Muscle of arm (tissue), 12 donors: ENCODE data around the gene KRTAP5-6. TPM values are rescaled to one million over a fixed set of nuclear protein-coding genes. Genes with fewer than 3 reads are reported as not detected.
"Not testable (repeated sequence)": the region's sequence is repeated elsewhere in the genome, so short reads cannot be mapped to it uniquely, and the experiment has no call there.

Source experiments
- DNase-seq: peaks from one replicate; pipeline ENCODE4 v3.0.0-alpha.2; 2013
- polyA plus RNA-seq, 12 donors: library from polyadenylated mRNA; unstranded; fragments of 120-200 nt; gene quantifications; one replicate each; pipeline ENCODE4 v1.2.1, GENCODE V29; 2013; ENCODE audit not compliant: insufficient read length in 12 of 12

Gene KRTAP5-6
- polyA plus RNA-seq, 12 donors: 0.36 to 0.82 (median 0.46) TPM; not detected in 6

DNA sequence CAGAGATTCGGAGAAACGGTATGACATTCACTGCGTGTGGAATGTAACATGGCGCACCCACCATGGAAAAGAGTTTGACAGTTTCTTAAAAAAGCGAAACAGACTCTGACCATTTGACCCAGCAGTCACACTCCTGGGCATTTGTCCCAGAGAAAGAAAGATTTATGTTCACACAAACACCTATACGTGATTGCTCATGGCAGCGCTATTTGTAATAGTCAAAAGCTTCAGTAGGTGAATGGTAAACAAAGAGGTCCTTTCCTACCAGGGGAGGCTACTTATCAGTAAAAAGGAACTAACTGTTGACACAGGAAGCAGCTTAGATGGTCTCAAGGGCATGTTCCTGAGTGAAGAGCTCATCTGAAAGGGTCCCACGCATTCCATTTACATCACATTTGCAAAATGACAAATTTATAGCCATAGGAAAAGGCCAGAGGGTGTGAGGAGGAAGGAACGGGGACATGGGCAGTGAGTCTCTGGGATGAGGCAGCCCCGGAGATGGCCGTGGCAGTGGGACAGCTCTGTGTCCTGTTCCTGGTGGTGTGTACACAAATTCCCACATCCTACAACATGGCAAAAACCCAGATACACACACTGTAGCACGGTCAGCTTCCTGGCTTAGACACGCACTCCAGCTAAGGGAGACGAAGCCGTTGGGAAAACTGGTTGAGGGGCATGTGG lies 14.6 kb upstream of the KRTAP5-6 start:
- DNase-seq: no peak

DNA sequence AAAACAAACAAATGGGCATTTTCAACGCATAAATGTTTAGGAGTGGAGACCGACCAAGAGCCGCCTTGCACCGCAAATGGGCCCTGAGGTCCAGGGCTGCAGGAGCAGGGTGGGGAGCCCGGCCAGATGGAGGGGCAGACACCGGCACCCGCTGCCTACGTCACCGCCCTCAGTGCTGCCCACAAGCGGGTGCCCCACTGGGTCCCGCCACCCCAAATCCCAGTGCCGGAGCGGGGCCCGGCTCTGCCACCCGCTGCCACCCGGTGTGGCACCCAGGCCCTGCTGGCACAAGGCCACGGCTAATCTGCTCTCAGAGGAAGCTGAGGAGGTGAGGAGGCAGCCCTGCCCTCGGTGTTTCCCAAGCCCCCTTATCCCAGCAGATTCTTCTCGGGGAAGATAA lies 13.8 kb upstream of the KRTAP5-6 start:
- not testable (repeated sequence) for DNase-seq

DNA sequence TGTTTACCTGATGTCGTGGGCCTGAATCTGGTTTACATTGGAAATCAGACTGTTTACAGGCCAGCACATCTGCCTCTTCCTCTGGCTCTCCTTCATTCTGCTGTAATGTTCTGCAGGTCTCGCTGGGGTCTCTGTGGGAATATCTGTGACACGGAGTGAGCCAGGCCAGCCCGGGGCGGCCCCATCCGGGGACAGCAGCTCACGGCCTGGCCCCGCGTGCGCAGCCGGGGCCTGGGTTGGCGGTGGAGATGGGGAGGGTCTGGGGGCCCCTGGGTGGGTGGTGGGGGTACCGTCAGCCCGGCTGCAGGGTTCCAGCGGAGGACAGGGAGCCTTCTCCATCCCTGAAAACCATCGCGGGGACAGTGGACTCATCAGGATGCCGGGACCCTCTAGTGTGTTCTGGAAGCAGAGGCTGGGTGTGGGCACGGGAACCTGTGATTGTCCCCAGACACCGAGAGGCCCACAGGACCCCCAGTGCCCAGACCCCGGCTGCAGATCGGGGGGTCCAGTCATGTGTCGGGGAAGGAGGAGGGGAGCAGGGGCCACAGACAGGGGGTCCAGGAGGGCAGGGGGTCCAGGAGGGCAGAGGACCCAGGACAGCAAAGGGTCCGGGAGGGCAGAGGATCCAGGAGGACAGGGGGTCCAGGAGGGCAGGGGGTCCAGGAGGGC lies 13.0 kb upstream of the KRTAP5-6 start:
- not testable (repeated sequence) for DNase-seq

DNA sequence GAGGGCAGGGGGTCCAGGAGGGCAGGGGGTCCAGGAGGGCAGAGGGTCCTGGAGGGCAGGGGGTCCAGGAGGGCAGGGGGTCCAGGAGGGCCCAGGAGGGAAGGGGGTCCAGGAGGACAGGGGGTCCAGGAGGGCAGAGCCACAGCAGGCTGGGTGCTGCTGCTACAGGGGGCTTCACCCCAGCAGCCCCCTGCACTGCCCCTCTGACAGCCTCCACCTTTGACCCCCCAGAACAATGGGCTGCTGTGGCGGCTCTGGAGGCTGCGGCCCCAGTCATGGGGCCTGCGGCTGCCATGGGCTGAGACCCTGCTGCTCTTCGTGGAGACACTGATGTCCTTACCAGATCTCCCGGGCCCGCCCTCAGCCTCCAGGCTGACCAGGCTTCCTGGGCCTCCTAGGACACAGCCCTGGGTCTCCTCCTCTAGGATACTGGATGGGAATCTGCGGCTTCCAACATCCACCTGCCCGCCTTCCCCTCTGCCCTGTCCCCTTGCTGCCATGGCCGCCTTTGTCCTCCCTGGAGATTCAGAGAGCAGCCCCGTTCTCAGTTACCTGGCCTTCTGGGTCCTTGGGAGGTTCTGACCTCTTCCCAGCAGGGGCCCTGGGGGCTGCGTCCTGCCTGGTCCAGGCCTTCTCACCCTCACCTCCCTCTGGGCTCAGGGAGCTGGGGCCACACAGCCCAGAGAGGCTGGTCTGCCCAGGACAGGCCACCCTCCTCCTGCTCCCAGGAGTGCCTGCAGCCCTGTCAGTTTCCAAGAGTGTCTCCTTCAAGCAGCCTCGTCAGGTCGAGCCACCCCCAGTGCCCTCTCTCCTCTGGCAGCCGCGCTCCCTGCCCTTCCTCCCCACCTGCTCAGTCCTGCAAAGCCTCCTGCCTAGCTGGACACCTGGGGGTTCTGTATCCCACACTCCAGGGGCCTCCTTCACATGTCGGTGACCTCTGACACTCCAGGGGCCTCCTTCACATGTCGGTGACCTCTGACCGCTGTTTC lies 11.8 kb upstream of the KRTAP5-6 start:
- not testable (repeated sequence) for DNase-seq

DNA sequence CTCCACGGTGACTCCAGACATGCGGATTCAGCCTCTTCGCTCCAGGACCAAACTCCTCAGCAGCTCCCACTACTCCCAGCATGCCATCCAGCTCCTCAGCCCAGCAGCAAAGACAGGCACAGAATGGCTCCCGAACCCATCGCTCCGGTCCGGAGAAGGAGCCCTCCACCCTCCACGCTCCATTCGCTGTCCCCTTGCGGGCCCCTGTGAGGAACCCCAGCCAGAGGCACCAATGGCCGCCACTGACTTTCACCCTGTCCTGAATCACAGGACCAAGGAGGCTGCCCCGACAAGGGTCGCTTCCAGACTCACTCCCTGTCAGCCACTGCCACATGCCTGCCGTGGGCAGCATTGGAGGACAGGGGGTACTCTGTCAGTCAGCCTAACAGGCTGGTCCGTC lies 10.8 kb upstream of the KRTAP5-6 start:
- not testable (repeated sequence) for DNase-seq

DNA sequence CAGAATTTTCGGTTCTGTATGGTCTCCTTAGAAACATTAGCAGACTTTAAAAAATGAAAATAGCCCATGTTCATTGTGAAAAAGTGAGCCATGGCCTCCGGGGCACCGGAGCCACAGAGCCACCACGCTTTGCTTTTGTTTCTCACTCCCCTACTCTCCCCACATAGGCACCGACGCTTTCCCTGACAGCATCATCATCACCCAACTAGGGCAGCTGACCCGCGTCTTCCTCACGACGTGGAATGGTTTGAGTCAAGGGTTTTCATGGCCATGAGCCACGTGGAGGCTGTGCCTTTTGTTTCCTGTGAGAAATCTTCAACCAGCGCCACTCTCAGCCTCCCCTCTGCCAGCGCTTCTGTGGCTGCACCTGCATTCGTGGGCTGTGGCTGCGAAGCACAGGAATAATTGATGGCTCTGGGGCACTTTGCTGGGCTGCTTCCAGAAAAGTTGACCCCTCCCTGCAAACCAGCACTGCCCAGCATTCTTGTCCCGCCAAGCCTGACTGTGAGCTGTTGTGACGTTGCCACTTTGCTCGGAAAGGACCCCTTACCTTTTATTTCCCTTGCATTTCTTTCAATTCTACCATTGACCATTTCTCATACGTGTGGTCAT lies 8.6 kb upstream of the KRTAP5-6 start:
- DNase-seq: not testable (repeated sequence)

DNA sequence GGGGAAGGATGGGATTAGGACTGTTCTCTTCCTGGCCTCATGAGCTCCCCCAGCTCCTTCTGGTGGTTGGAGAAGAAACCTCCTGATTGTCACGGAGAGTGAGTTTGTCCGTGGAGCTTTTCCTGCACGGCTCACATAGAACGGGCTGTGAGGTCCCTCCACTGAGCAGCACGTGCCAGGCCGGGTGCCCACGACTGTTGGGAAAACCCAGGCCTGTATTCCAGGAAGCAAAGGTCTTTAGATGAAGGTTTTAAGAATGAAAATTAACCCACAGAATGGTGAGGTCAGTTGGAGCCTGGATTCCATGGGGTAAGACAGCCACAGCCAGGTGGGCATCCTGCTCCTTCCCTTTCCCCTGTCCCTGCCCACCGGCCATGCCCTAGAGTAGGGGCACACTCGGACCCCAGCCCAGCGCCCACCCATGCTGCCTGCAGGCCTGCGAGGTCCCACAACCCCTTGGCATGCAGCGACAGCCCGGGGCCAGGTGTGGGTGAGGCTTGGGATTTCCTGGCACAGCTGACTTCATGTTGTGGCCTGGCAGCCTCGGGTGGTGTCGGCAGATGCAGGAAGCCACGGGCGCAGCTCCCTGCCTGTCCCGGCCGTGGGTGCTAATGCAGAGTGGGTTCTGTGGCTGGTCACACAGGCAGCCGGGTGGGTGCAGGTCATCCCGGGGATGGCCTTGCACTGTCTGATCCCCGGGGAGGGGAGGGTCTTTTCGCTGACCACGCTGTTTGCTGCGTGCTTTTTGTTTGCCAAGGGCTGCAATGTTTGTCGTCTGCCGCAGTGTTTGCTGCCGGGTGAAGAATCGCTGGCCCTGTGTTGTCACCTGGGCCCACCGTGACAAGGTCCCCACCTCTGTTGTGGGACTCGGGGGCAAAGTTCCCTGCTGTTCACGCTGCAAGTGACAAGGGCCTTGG lies 7.5 kb upstream of the KRTAP5-6 start:
- DNase-seq: not testable (repeated sequence)

DNA sequence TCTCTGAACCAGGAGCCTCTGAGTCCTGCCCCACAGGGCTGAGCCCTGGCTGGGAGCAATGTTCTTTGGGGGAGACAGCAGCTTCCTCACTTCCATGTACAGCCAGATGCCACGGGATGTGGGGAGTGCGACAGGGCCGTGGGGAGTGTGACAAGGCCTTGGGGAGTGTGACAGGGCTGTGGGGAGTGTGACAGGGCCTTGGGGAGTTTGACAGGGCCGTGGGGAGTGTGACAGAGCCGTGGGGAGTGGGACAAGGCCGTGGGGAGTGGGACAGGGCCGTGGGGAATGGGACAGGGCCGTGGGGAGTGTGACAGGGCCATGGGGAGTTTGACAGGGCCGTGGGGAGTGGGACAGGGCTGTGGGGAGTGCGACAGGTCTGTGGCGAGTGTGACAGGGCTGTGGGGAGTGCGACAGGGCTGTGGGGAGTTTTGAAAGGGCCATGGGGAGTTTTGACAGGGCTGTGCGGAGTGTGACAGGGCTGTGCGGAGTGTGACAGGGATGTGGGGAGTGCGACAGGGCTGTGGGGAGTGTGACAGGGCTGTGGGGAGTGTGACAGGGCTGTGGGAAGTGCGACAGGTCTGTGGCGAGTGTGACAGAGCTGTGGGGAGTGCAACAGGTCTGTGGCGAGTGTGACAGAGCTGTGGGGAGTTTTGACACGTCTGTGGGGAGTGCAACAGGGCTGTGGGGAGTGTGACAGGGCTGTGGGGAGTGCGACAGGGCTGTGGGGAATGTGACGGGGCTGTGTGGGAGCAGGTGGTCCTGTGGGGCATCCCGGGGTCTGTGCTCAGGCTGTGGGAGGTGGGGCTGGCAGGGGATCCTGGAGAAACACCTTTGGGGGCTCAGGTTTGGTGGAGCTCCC lies 6.6 kb upstream of the KRTAP5-6 start:
- no peak for DNase-seq

DNA sequence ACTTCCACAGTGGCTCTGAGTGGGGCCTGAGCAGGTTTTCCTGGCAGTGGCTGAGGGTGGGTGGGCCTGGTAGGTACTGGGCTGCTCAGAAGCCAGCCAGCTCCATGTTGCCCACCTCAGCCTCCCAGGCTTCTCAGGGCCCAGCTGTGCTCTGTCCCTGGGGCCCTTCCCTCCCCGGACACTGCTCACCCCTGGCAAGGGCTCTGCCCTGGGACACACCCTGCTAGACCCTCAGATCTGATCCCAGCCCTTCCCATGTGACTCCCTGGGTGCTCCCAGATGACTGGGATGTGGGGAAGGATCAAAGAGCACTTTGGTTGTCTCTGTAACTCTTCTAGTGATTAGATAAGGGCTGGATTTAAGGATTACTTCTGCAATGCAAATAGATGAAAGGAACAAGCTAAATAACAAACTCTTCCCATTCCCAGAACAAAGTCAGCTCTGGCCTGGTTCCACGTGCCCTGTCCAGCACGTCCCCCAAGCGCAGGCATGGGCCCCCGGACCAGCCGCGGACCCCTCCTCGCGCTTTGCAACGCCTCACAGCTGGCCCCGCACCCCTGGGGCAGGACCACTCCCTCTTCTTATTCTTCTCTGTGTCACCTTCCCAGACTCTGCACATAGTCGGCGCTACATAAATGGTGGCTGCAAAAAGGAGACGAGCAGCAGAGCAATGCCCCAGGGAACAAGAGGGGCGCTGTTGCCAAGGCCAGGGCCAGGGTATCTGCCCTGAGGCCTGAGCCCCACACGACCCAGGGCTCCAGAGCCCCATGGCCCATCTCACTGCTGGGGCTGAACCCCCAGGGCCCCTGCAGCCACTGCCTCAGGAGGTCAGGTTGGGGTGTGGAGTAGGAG lies 5.7 kb upstream of the KRTAP5-6 start:
- no peak for DNase-seq

DNA sequence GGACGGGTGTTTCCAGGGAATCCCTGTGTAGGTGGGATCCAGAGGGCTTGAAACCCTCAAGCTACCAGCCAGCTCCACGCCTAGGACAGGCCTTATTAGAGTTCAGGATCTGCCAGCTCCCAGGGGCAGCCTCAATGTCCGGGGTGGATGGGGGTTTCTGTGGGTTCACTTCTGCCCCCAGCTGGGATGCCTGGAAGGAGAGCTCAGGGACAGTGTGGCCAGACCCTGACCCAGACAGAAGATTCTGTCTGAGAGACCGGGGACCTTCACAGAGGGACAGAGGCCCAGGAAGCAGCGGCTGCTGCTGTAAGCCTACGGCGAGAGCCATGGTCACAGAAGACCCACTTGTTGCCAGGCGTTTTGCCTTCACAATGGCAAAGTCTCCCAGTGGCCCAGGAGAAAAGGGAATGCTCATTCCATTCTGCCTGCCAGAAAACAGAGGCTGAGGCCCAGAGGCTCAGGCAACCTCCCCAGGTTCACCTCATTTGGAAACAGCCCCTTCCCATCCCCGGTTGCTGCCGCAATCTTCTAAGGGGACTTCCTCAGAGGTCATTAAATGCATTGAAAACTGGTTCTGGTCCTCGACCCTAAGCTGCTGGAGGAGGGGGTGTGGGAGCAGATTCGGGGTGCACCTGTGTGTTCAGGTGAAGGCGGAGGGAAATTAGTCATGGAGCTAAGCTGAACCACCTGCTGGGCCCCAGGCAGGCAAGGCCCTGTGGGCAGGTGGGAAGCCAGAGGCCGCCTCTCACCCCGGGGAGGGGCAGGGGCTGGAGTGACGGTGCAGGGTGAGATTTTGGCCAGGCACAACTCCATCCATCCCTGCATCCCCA lies 4.9 kb upstream of the KRTAP5-6 start:
- no peak for DNase-seq

DNA sequence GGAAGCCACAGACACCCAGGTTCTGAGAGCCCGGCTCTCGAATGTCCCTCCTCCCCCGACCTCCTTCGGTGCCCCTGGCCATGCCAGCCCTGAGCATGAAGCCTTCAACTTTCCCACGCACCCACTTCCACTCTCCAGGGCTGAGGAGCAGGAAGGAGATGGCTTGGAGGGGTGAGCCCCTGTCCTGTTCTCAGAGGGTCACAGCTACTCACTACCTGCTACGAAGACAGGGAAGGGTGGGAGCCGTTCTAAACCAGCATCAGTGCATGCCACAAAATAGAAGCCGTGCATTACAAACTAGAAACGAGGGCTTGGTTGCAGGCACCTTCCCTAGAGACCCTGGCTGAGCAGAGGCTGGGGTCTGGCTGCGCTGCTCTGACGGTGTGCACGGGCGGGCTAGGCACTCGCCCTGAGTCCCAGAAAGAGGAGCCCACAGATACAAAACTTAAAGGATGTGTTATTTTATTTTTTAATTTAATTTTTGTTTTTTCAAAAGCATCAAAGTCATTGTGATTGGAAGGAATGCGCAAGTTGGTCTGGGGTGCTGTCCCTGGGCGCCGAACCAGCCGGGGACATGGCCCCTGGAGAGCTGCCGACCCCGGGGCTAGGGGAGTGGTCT lies 4.2 kb upstream of the KRTAP5-6 start:
- DNase-seq: no peak

DNA sequence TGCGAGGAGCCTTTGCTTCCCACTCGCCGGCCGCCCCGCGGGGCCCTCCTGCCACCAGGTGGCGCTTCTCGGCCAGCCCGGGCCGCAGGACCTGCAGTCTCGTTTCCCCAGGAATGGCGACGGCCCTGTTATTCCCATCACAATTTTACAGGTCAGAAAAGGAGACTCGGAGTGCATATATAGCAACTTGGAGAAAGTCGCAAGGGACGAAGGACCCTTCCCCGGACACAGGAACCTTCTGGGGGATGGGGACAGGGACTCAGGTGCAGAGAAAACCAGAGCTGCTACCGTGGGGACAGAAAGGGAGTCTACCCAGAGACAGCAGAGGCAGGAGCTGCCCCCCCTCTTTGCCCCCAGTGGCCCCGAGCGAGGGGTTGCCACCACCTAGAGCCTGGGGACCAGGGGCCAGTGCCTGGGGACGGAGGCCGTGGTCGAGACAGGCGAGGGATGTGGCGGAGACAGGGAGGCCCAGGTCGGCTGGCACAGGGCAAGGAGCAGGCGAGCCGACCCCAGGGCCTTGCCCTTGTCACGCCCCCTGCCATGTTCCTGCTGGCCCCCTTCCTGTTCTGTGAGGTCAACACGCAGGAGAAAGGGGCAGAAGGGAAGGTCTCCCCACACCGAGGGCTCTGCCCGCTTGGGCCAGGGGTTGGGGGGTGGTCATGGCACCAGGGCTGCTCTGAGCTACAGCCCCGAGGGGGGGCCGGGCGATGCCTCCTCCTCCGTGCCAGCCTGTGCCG lies 3.5 kb upstream of the KRTAP5-6 start:
- peak; percentile 78 for DNase-seq

DNA sequence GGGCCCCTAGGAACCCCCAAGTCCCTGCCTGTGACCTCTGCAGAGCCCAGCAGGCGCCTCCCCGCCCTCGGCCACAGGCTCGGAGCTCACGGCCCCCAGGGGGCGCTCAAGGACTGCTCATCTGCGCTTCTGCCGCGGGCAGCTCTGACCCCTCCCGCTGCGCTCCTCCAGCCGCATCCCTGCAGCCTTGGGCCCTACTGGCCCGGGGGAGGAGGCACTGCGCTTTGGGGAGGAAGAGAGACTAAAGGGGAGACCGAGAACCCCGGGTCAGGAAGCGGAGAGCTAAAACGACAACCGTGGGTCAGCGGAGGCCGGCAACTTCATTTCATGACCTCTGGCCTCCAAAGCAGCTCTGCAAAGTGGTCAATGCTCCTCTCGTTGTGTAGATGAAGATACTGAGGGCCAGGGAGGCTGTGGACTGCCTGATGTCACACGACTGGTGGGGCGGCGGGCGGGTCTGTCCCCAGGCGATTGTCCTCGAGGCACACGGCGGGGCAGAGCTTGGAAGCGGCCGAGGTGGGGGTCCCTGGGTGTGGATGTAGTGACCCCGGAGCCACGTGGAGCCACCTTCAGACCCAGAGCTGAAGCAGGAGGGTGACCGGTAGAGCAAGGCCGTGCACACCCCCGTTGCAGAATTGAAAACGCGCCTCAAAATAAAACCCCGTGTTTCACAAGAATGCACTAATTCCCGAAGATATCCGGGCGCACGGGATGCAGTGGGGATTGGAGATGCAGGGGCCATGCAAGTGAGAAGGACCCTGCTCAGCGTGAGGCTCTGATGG lies 2.7 kb upstream of the KRTAP5-6 start:
- peak; percentile 88 for DNase-seq

DNA sequence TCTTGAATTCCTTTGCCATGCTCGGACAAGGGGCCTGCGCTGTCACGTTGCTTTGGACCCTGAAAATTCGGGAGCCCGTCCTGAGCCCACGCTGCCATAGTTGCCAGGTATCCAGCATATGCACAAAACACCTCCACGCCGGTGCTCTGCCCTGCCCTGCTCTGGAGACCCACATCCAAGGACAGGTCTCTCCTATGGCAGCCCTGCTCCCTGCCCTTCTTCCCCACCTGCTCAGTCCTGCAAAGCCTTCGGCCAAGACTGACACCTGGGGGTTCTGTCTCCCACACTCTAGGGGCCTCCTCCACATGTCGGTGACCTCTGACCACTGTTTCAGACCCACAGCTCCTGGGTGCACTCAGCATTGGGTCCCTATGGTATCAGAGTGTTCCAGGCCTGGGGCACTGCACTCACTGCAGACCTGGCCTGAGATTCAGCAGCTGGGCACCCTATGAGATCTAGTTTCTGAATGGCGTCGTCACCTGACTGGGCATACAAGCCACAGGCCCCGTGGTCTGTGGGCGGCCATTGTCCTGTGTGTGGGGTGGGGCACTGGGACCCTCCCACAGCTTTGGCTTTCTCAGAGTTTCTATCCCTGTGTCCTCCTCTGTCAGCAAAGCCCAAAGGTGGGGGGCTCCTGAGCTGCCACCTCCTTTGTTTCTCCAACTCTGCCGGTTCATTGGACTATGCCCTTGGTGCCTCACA lies 2.0 kb upstream of the KRTAP5-6 start:
- DNase-seq: no peak

DNA sequence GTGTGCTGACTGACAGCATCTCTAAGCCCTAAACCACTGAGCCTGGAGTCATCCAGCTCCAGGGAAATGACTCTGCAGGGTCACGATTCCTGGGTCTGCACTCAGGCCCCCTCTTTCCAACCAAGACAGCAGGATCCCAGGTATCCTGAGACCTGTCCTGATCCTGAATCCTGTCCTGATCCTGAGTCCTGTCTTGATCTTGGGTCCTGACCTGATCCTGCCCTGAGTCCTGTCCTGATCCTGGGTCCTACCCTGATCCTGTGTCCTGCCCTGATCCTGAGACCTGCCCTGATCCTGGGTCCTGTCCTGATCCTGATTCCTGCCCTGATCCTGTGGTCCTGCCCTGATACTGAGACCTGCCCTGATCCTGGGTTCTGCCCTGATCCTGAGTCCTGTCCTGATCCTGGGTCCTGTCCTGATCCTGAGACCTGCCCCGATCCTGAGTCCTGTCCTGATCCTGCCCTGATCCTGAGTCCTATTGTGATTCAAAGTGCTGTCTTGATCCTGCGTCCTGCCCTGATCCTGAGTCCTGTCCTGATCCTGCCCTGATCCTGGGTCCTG lies 1.4 kb upstream of the KRTAP5-6 start:
- no peak for DNase-seq
